HG03457 (cell line): Measurements from ENCODE around the gene KIF13A.
"Not testable (repeated sequence)": the region's sequence is repeated elsewhere in the genome, so short reads cannot be mapped to it uniquely, and the experiment has no call there.

ENCODE experiments used
- ATAC-seq: cut with Tn5 transposase; IDR thresholded peaks from one replicate; pipeline ENCODE4 v1.9.1; 2021; ENCODE audit warnings: moderate number of reproducible peaks; ENCODE audit not compliant: unreplicated experiment

Gene KIF13A

GRCh38 chr6:17877196-17877894, 110.1 kb downstream of the KIF13A start:
- ATAC-seq: no peak

GRCh38 chr6:17874753-17875152, 112.7 kb downstream of the KIF13A start:
- no peak for ATAC-seq

GRCh38 chr6:17872908-17873307, 114.5 kb downstream of the KIF13A start:
- ATAC-seq: no peak

GRCh38 chr6:17871836-17872235, 115.6 kb downstream of the KIF13A start:
- ATAC-seq: no peak

- no peak for ATAC-seq
Observed at GRCh38 chr6:17871189-17871519, 116.3 kb downstream of the KIF13A start.

- no peak for ATAC-seq
Observed at GRCh38 chr6:17870300-17871188, 116.9 kb downstream of the KIF13A start.

GRCh38 chr6:17869753-17870050, 117.7 kb downstream of the KIF13A start:
- no peak for ATAC-seq

GRCh38 chr6:17869010-17869752, 118.3 kb downstream of the KIF13A start:
- no peak for ATAC-seq

- no peak for ATAC-seq
Observed at GRCh38 chr6:17867880-17868279, 119.6 kb downstream of the KIF13A start.

GRCh38 chr6:17866876-17867444, 120.5 kb downstream of the KIF13A start:
- ATAC-seq: no peak

GRCh38 chr6:17865798-17866725, 121.4 kb downstream of the KIF13A start:
- ATAC-seq: no peak

GRCh38 chr6:17865243-17865642, 122.2 kb downstream of the KIF13A start:
- no peak for ATAC-seq

- ATAC-seq: no peak
Observed at GRCh38 chr6:17863901-17864754, 123.3 kb downstream of the KIF13A start.

GRCh38 chr6:17861361-17861760, 126.1 kb downstream of the KIF13A start:
- no peak for ATAC-seq

- no peak for ATAC-seq
Observed at GRCh38 chr6:17859846-17860245, 127.6 kb downstream of the KIF13A start.

- no peak for ATAC-seq
Observed at GRCh38 chr6:17858584-17858983, 128.9 kb downstream of the KIF13A start.

- not testable (repeated sequence) for ATAC-seq
Observed at GRCh38 chr6:17857188-17857587, 130.2 kb downstream of the KIF13A start.

- ATAC-seq: no peak
Observed at GRCh38 chr6:17856306-17856705, 131.1 kb downstream of the KIF13A start.

GRCh38 chr6:17855381-17855780, 132.1 kb downstream of the KIF13A start:
- ATAC-seq: no peak
